H9 (cell line): ENCODE data around the gene ESPL1. TPM values are rescaled to one million over a fixed set of nuclear protein-coding genes. Genes with fewer than 3 reads are reported as not detected.

Source experiments
- DNase-seq: peaks from one replicate; pipeline ENCODE4 v3.0.0-alpha.2; 2017
- H2AFZ ChIP-seq: one replicate; pipeline ENCODE4 v1.6.1; 2013; ENCODE audit warnings: mild to moderate bottlenecking, low read length, control low read depth, moderate library complexity
- H2AK5ac ChIP-seq: 2 replicates; pipeline ENCODE4 v1.6.1; 2013; ENCODE audit warnings: low read length, control low read depth, mixed read lengths; ENCODE audit not compliant: insufficient read length
- H2BK120ac ChIP-seq: one replicate; pipeline ENCODE4 v1.6.1; 2013; ENCODE audit warnings: low read depth, mild to moderate bottlenecking, low read length, control low read depth, inconsistent platforms; ENCODE audit not compliant: poor library complexity, severe bottlenecking
- H2BK12ac ChIP-seq: 2 replicates; pipeline ENCODE4 v1.6.1; 2013; ENCODE audit warnings: low read length, control low read depth, mixed read lengths, low read depth; ENCODE audit not compliant: insufficient read length
- H2BK15ac ChIP-seq: 2 replicates; pipeline ENCODE4 v1.6.1; 2013; ENCODE audit warnings: low read depth, low read length, control low read depth
- H2BK20ac ChIP-seq: one replicate; pipeline ENCODE4 v1.6.1; 2013; ENCODE audit warnings: low read depth, mild to moderate bottlenecking, low read length, control low read depth, inconsistent platforms; ENCODE audit not compliant: poor library complexity, severe bottlenecking
- H2BK5ac ChIP-seq: 2 replicates; pipeline ENCODE4 v1.6.1; 2013; ENCODE audit warnings: low read length, control low read depth, mixed read lengths; ENCODE audit not compliant: insufficient read length
- H3K14ac ChIP-seq: 2 replicates; pipeline ENCODE4 v1.6.1; 2013; ENCODE audit warnings: low read length, control low read depth; ENCODE audit not compliant: insufficient read depth
- H3K18ac ChIP-seq: 2 replicates; pipeline ENCODE4 v1.6.1; 2013; ENCODE audit warnings: low read depth, mild to moderate bottlenecking, mixed read lengths, low read length, control low read depth; ENCODE audit not compliant: insufficient read length
- H3K23ac ChIP-seq: 2 replicates; pipeline ENCODE4 v1.6.1; 2013; ENCODE audit warnings: low read length, control low read depth, mixed read lengths, low read depth; ENCODE audit not compliant: insufficient read length
- H3K23me2 ChIP-seq: 2 replicates; pipeline ENCODE4 v1.6.1; 2013; ENCODE audit warnings: low read depth, mild to moderate bottlenecking, mixed read lengths, low read length, control low read depth; ENCODE audit not compliant: insufficient read length, poor library complexity, severe bottlenecking
- H3K27ac ChIP-seq: 2 replicates; pipeline ENCODE4 v1.5.1; 2013; ENCODE audit warnings: low read length, control low read depth, mixed read lengths, low read depth; ENCODE audit not compliant: insufficient read length
- H3K27me3 ChIP-seq: 2 replicates; pipeline ENCODE4 v1.6.1; 2013; ENCODE audit warnings: low read length, control low read depth, inconsistent platforms; ENCODE audit not compliant: insufficient read depth
- H3K4ac ChIP-seq: 2 replicates; pipeline ENCODE4 v1.6.1; 2013; ENCODE audit warnings: low read depth, mild to moderate bottlenecking, control low read depth, inconsistent platforms, low read length, moderate library complexity
- H3K4me1 ChIP-seq: 2 replicates; pipeline ENCODE4 v1.6.1; 2013; ENCODE audit warnings: low read length, control low read depth, inconsistent platforms; ENCODE audit not compliant: insufficient read depth
- H3K4me2 ChIP-seq: 2 replicates; pipeline ENCODE4 v1.6.1; 2013; ENCODE audit warnings: low read length, control low read depth, mixed read lengths; ENCODE audit not compliant: insufficient read length, insufficient read depth
- H3K56ac ChIP-seq: 2 replicates; pipeline ENCODE4 v1.6.1; 2013; ENCODE audit warnings: low read depth, mild to moderate bottlenecking, mixed read lengths, low read length, control low read depth; ENCODE audit not compliant: insufficient read length
- H3K79me1 ChIP-seq: 2 replicates; pipeline ENCODE4 v1.6.1; 2013; ENCODE audit warnings: low read depth, mild to moderate bottlenecking, moderate library complexity, low read length, control low read depth, inconsistent platforms; ENCODE audit not compliant: insufficient read depth, poor library complexity, severe bottlenecking
- H3K79me2 ChIP-seq: 2 replicates; pipeline ENCODE4 v1.6.1; 2013; ENCODE audit warnings: low read length, control low read depth, inconsistent platforms; ENCODE audit not compliant: insufficient read depth
- H3K9ac ChIP-seq: 2 replicates; pipeline ENCODE4 v1.6.1; 2013; ENCODE audit warnings: low read length, control low read depth, mixed read lengths; ENCODE audit not compliant: insufficient read length; ENCODE audit errors: extremely low read depth
- H3K9me3 ChIP-seq: one replicate; pipeline ENCODE4 v1.6.1; 2013; ENCODE audit warnings: low read depth, low read length, inconsistent platforms; ENCODE audit not compliant: control insufficient read depth
- H3T11ph ChIP-seq: one replicate; pipeline ENCODE4 v1.6.1; 2013; ENCODE audit warnings: mild to moderate bottlenecking, low read length, control low read depth, inconsistent platforms
- H4K20me1 ChIP-seq: one replicate; pipeline ENCODE4 v1.6.1; 2013; ENCODE audit not compliant: control insufficient read depth, insufficient read length, insufficient read depth
- H4K5ac ChIP-seq: 2 replicates; pipeline ENCODE4 v1.6.1; 2013; ENCODE audit warnings: low read depth, mild to moderate bottlenecking, mixed read lengths, low read length, control low read depth; ENCODE audit not compliant: insufficient read length
- H4K8ac ChIP-seq: replicated peaks from 2 replicates; pipeline ENCODE4 v1.6.1; 2013; ENCODE audit warnings: low read length, control low read depth, mixed read lengths, low read depth; ENCODE audit not compliant: insufficient read length
- H4K91ac ChIP-seq: 2 replicates; pipeline ENCODE4 v1.6.1; 2013; ENCODE audit warnings: low read depth, mild to moderate bottlenecking, moderate library complexity, mixed read lengths, low read length, control low read depth; ENCODE audit not compliant: insufficient read length
- H3K27ac Mint-ChIP-seq, 3 experiments: 2 replicates in 2 of 3; 3 replicates in 1 of 3; pipeline ENCODE4 v1.8.0; 2020 to 2021; ENCODE audit warnings: mixed read lengths in 3 of 3, mild to moderate bottlenecking in 1 of 3, moderate library complexity in 1 of 3
- H3K27me3 Mint-ChIP-seq: 2 replicates; pipeline ENCODE4 v1.8.0; 2021; ENCODE audit warnings: low read depth, mild to moderate bottlenecking, moderate library complexity, mixed read lengths
- H3K36me3 Mint-ChIP-seq, 3 experiments: 2 replicates in 2 of 3; 3 replicates in 1 of 3; pipeline ENCODE4 v1.8.0; 2020 to 2021; ENCODE audit warnings: low read depth in 3 of 3, mixed read lengths in 3 of 3; ENCODE audit not compliant: insufficient read depth in 1 of 3
- H3K4me1 Mint-ChIP-seq, 2 experiments: 2 replicates each; pipeline ENCODE4 v1.8.0; 2020; ENCODE audit warnings: mixed read lengths in 2 of 2
- H3K4me3 Mint-ChIP-seq, 2 experiments: 2 replicates in 1 of 2; 3 replicates in 1 of 2; pipeline ENCODE4 v1.8.0; 2020 to 2021; ENCODE audit warnings: mild to moderate bottlenecking in 2 of 2, mixed read lengths in 2 of 2, moderate library complexity in 1 of 2
- H3K9me3 Mint-ChIP-seq, 2 experiments: 2 replicates in 1 of 2; 3 replicates in 1 of 2; pipeline ENCODE4 v1.8.0; 2020; ENCODE audit warnings: mild to moderate bottlenecking in 2 of 2, mixed read lengths in 2 of 2, moderate library complexity in 1 of 2
- total RNA-seq: library from RNA; stranded (reverse); gene quantifications from 2 replicates; pipeline ENCODE4 v1.2.1, GENCODE V29; 2021
- TF ChIP-seq, protein P1 (sequence below): fragments of 200-600 bp; sonication (generic); conservative IDR thresholded peaks from 3 replicates; pipeline ENCODE4 v1.8.0; 2021; ENCODE audit warnings: antibody characterized with exemption, mild to moderate bottlenecking

The ESPL1 gene
- total RNA-seq, 1 experiment from 2014 or later: 43.2 TPM

DNA sequence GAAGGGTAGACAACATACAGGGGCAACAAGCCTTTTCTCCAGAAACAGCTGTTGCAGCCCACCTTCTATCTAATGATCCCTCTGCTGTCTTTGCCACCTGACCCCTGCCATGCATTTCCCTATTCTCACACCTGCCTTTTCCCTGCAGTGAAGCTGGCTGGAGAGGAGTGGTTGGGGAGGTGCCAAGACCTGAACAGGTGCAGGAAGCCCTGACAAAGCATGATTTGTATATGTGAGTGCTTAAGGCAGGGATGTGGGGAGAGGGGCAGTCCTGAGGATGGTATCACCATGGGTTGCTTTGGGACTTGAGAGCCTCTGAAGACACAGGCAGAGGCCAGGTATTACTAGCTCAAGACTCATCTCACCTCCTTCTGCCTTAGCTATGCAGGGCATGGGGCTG lies 24.3 kb downstream of the ESPL1 start:
- Histone ChIP-seq H2BK12ac (no peak overlapping the region), H4K20me1 (no peaks in the 10 kb centered on the region), H2BK120ac (no peak overlapping the region), H3K23me2 (peaks cover 3% of the 10 kb centered on the region), H3K4ac (no peak overlapping the region), H3K79me1 (no peaks in the 10 kb centered on the region), H3K23ac (no peak overlapping the region), H4K5ac (no peak overlapping the region), H2BK20ac (no peak overlapping the region), H3K14ac (no peak overlapping the region), H2BK5ac (no peak overlapping the region), H3K18ac (no peak overlapping the region), H3K56ac (no peak overlapping the region), H3K4me2 (no peak overlapping the region), H2AK5ac (no peak overlapping the region), H2BK15ac (no peak overlapping the region), H2AFZ (no peak overlapping the region), H3K4me1 (no peaks in the 10 kb centered on the region), H3K79me2 (peaks cover 5% of the 10 kb centered on the region; the same call in 1 of the 2 replicates), H3T11ph (no peak overlapping the region), H3K9ac (no peak overlapping the region), H4K8ac (no peak overlapping the region), H3K9me3 (no peaks in the 10 kb centered on the region), H4K91ac (no peak overlapping the region), H3K27ac (no peak overlapping the region), H3K27me3 (no peaks in the 10 kb centered on the region)
- Mint-ChIP-seq H3K36me3 (peaks cover 38 to 62% (median 61%) of the 10 kb centered on the region in 3 experiments), H3K9me3 (no peaks in the 10 kb centered on the region), H3K27me3 (no peaks in the 10 kb centered on the region), H3K27ac (no peak overlapping the region), H3K4me3 (no peak overlapping the region), H3K4me1 (peaks cover 5 to 8% of the 10 kb centered on the region in 2 experiments; a peak in 3 of 4 replicates)
- TF ChIP-seq, protein P1, sequence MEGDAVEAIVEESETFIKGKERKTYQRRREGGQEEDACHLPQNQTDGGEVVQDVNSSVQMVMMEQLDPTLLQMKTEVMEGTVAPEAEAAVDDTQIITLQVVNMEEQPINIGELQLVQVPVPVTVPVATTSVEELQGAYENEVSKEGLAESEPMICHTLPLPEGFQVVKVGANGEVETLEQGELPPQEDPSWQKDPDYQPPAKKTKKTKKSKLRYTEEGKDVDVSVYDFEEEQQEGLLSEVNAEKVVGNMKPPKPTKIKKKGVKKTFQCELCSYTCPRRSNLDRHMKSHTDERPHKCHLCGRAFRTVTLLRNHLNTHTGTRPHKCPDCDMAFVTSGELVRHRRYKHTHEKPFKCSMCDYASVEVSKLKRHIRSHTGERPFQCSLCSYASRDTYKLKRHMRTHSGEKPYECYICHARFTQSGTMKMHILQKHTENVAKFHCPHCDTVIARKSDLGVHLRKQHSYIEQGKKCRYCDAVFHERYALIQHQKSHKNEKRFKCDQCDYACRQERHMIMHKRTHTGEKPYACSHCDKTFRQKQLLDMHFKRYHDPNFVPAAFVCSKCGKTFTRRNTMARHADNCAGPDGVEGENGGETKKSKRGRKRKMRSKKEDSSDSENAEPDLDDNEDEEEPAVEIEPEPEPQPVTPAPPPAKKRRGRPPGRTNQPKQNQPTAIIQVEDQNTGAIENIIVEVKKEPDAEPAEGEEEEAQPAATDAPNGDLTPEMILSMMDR: no peak
- DNase-seq: no peak
